ENCODE results near the gene BCL2L2.

GRCh38 chr14:23319746-23320583, 13.3 kb downstream of the BCL2L2 start:
- no peak for TF ChIP-seq POLR2A (IDR thresholded peaks at IDR 0.05)
- TF ChIP-seq, protein P1, sequence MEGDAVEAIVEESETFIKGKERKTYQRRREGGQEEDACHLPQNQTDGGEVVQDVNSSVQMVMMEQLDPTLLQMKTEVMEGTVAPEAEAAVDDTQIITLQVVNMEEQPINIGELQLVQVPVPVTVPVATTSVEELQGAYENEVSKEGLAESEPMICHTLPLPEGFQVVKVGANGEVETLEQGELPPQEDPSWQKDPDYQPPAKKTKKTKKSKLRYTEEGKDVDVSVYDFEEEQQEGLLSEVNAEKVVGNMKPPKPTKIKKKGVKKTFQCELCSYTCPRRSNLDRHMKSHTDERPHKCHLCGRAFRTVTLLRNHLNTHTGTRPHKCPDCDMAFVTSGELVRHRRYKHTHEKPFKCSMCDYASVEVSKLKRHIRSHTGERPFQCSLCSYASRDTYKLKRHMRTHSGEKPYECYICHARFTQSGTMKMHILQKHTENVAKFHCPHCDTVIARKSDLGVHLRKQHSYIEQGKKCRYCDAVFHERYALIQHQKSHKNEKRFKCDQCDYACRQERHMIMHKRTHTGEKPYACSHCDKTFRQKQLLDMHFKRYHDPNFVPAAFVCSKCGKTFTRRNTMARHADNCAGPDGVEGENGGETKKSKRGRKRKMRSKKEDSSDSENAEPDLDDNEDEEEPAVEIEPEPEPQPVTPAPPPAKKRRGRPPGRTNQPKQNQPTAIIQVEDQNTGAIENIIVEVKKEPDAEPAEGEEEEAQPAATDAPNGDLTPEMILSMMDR (IDR thresholded peaks at IDR 0.05) = no peak
